Muscle layer of colon (tissue), 2 donors: ENCODE measurements around the gene DNAJC6.

Experiments
- H3K27ac ChIP-seq: one replicate; pipeline ENCODE4 v1.7.0; 2013; ENCODE audit warnings: low read depth, mild to moderate bottlenecking, low read length, moderate library complexity
- H3K27me3 ChIP-seq, 2 donors: one replicate each; pipeline ENCODE4 v1.7.0; 2013; ENCODE audit warnings: low read length in 2 of 2, mild to moderate bottlenecking in 2 of 2; ENCODE audit not compliant: insufficient read depth in 2 of 2, control insufficient read depth in 1 of 2
- H3K36me3 ChIP-seq: one replicate; pipeline ENCODE4 v1.7.0; 2013; ENCODE audit warnings: mild to moderate bottlenecking, low read length; ENCODE audit not compliant: insufficient read depth
- H3K4me1 ChIP-seq: one replicate; pipeline ENCODE4 v1.7.0; 2013; ENCODE audit warnings: mild to moderate bottlenecking, low read length; ENCODE audit not compliant: insufficient read depth
- H3K4me3 ChIP-seq, 2 donors: one replicate each; pipeline ENCODE4 v1.7.0; 2013; ENCODE audit warnings: low read length in 2 of 2, low read depth in 1 of 2, mild to moderate bottlenecking in 1 of 2, moderate library complexity in 1 of 2
- H3K9ac ChIP-seq: one replicate; pipeline ENCODE4 v1.7.0; 2013; ENCODE audit warnings: low read length
- H3K9me3 ChIP-seq: one replicate; pipeline ENCODE4 v1.7.0; 2013; ENCODE audit warnings: mild to moderate bottlenecking, low read length
- donor health status: abdominal sarcoma.
- donor health status: Adenocarcinoma of cecum.

The DNAJC6 gene

GRCh38 chr1:65423884-65424572 is 114.7 kb downstream of the DNAJC6 start:
- no peaks in the 10 kb centered on the region for H3K9me3 ChIP-seq
- peaks cover 22% of the 10 kb centered on the region for H3K36me3 ChIP-seq
- peaks cover 31% of the 10 kb centered on the region for H3K4me1 ChIP-seq
- H3K4me3 ChIP-seq = no peak overlapping the region
- H3K27me3 ChIP-seq = no peaks in the 10 kb centered on the region
- no peak overlapping the region for H3K27ac ChIP-seq
- no peak overlapping the region for H3K9ac ChIP-seq

GRCh38 chr1:65424573-65424889 is 115.2 kb downstream of the DNAJC6 start:
- H3K4me1 ChIP-seq = peaks cover 31% of the 10 kb centered on the region
- no peaks in the 10 kb centered on the region for H3K27me3 ChIP-seq
- peaks cover 25% of the 10 kb centered on the region for H3K36me3 ChIP-seq
- no peak overlapping the region for H3K4me3 ChIP-seq
- H3K9ac ChIP-seq = no peak overlapping the region
- no peak overlapping the region for H3K27ac ChIP-seq
- H3K9me3 ChIP-seq = no peaks in the 10 kb centered on the region

GRCh38 chr1:65425006-65425405 is 115.7 kb downstream of the DNAJC6 start:
- Histone ChIP-seq H3K9me3 (no peaks in the 10 kb centered on the region), H3K4me1 (peaks cover 31% of the 10 kb centered on the region), H3K36me3 (peaks cover 29% of the 10 kb centered on the region), H3K27ac (no peak overlapping the region), H3K27me3 (no peaks in the 10 kb centered on the region), H3K9ac (no peak overlapping the region), H3K4me3 (no peak overlapping the region)

GRCh38 chr1:65425697-65426096 is 116.4 kb downstream of the DNAJC6 start:
- Histone ChIP-seq H3K27ac (no peak overlapping the region), H3K9ac (no peak overlapping the region), H3K4me3 (no peak overlapping the region), H3K27me3 (no peaks in the 10 kb centered on the region), H3K4me1 (peaks cover 31% of the 10 kb centered on the region), H3K9me3 (no peaks in the 10 kb centered on the region), H3K36me3 (peaks cover 35% of the 10 kb centered on the region)

GRCh38 chr1:65429078-65429477 is 119.7 kb downstream of the DNAJC6 start:
- no peak overlapping the region for H3K27ac ChIP-seq

GRCh38 chr1:65429806-65430205 is 120.5 kb downstream of the DNAJC6 start:
- H3K27me3 ChIP-seq = no peaks in the 10 kb centered on the region
- H3K4me3 ChIP-seq = no peak overlapping the region
- H3K4me1 ChIP-seq = no peaks in the 10 kb centered on the region
- no peak overlapping the region for H3K9ac ChIP-seq
- peaks cover 54% of the 10 kb centered on the region for H3K36me3 ChIP-seq
- H3K9me3 ChIP-seq = no peaks in the 10 kb centered on the region
- H3K27ac ChIP-seq = no peak overlapping the region

More at GRCh38 chr1:65429078-65429477, 119.7 kb downstream of the DNAJC6 start:
- Histone ChIP-seq H3K27me3 (no peaks in the 10 kb centered on the region), H3K36me3 (peaks cover 50% of the 10 kb centered on the region), H3K9ac (no peak overlapping the region), H3K4me3 (no peak overlapping the region), H3K9me3 (no peaks in the 10 kb centered on the region), H3K4me1 (peaks cover 5% of the 10 kb centered on the region)

GRCh38 chr1:65431111-65431705 is 121.9 kb downstream of the DNAJC6 start:
- no peak overlapping the region for H3K9ac ChIP-seq
- H3K36me3 ChIP-seq = peaks cover 45% of the 10 kb centered on the region
- no peak overlapping the region for H3K27ac ChIP-seq

GRCh38 chr1:65432918-65433317 is 123.6 kb downstream of the DNAJC6 start:
- H3K4me3 ChIP-seq = no peak overlapping the region
- no peak overlapping the region for H3K9ac ChIP-seq
- H3K36me3 ChIP-seq = peaks cover 42% of the 10 kb centered on the region
- no peaks in the 10 kb centered on the region for H3K9me3 ChIP-seq
- no peak overlapping the region for H3K27ac ChIP-seq
- H3K4me1 ChIP-seq = peaks cover 12% of the 10 kb centered on the region
- H3K27me3 ChIP-seq = no peaks in the 10 kb centered on the region

More at GRCh38 chr1:65431111-65431705, 121.9 kb downstream of the DNAJC6 start:
- no peak overlapping the region for H3K4me3 ChIP-seq
- peaks cover 7% of the 10 kb centered on the region for H3K4me1 ChIP-seq
- no peaks in the 10 kb centered on the region for H3K27me3 ChIP-seq
- no peaks in the 10 kb centered on the region for H3K9me3 ChIP-seq

- Histone ChIP-seq H3K4me3 (no peak overlapping the region), H3K27ac (no peak overlapping the region), H3K4me1 (peaks cover 12% of the 10 kb centered on the region), H3K27me3 (no peaks in the 10 kb centered on the region), H3K9me3 (no peaks in the 10 kb centered on the region), H3K9ac (no peak overlapping the region), H3K36me3 (peaks cover 32% of the 10 kb centered on the region)
Observed at GRCh38 chr1:65434255-65434654, 124.9 kb downstream of the DNAJC6 start.

- H3K9ac ChIP-seq = no peak overlapping the region
- no peaks in the 10 kb centered on the region for H3K27me3 ChIP-seq
- H3K27ac ChIP-seq = no peak overlapping the region
- H3K9me3 ChIP-seq = no peaks in the 10 kb centered on the region
- H3K4me3 ChIP-seq = no peak overlapping the region
- peaks cover 31% of the 10 kb centered on the region for H3K36me3 ChIP-seq
- H3K4me1 ChIP-seq = peaks cover 12% of the 10 kb centered on the region
Observed at GRCh38 chr1:65434760-65435159, 125.4 kb downstream of the DNAJC6 start.

- Histone ChIP-seq H3K36me3 (peaks cover 21% of the 10 kb centered on the region), H3K4me1 (peaks cover 12% of the 10 kb centered on the region), H3K4me3 (no peak overlapping the region), H3K27me3 (no peaks in the 10 kb centered on the region), H3K9me3 (no peaks in the 10 kb centered on the region), H3K9ac (no peak overlapping the region), H3K27ac (no peak overlapping the region)
Observed at GRCh38 chr1:65435987-65436386, 126.6 kb downstream of the DNAJC6 start.

GRCh38 chr1:65437616-65438015 is 128.3 kb downstream of the DNAJC6 start:
- no peak overlapping the region for H3K4me3 ChIP-seq
- H3K4me1 ChIP-seq = peaks cover 12% of the 10 kb centered on the region
- peaks cover 12% of the 10 kb centered on the region for H3K36me3 ChIP-seq
- no peaks in the 10 kb centered on the region for H3K9me3 ChIP-seq
- no peaks in the 10 kb centered on the region for H3K27me3 ChIP-seq
- H3K9ac ChIP-seq = no peak overlapping the region
- no peak overlapping the region for H3K27ac ChIP-seq
